HS-5 (cell line): ENCODE data around the gene UVSSA.
"Not testable (repeated sequence)": the region's sequence is repeated elsewhere in the genome, so short reads cannot be mapped to it uniquely, and the experiment has no call there.

ENCODE experiments used
- DNase-seq: peaks from one replicate; pipeline ENCODE4 v3.0.0-alpha.2; 2012; ENCODE audit warnings: low read depth

The UVSSA gene

GRCh38 chr4:1364217-1364616, 17.2 kb downstream of the UVSSA start:
- DNase-seq, result no peak

GRCh38 chr4:1364748-1365147, 17.7 kb downstream of the UVSSA start:
- no peak for DNase-seq

- no peak for DNase-seq
Measured at GRCh38 chr4:1365271-1366178, 18.5 kb downstream of the UVSSA start.

- no peak for DNase-seq
Measured at GRCh38 chr4:1366371-1367229, 19.6 kb downstream of the UVSSA start.

- DNase-seq, result no peak
Measured at GRCh38 chr4:1367230-1367935, 20.4 kb downstream of the UVSSA start.

- DNase-seq, result no peak
Measured at GRCh38 chr4:1367936-1368289, 20.9 kb downstream of the UVSSA start.

- no peak for DNase-seq
Measured at GRCh38 chr4:1368421-1369090, 21.5 kb downstream of the UVSSA start.

GRCh38 chr4:1369091-1369450, 22.1 kb downstream of the UVSSA start:
- DNase-seq, result no peak

GRCh38 chr4:1369479-1370079, 22.6 kb downstream of the UVSSA start:
- no peak for DNase-seq

GRCh38 chr4:1370321-1371124, 23.5 kb downstream of the UVSSA start:
- no peak for DNase-seq

- DNase-seq, result no peak
Measured at GRCh38 chr4:1371176-1372165, 24.5 kb downstream of the UVSSA start.

GRCh38 chr4:1372576-1372975, 25.6 kb downstream of the UVSSA start:
- not testable (repeated sequence) for DNase-seq

- no peak for DNase-seq
Measured at GRCh38 chr4:1373892-1374705, 27.1 kb downstream of the UVSSA start.

GRCh38 chr4:1374706-1375045, 27.7 kb downstream of the UVSSA start:
- no peak for DNase-seq

- no peak for DNase-seq
Measured at GRCh38 chr4:1375051-1375721, 28.2 kb downstream of the UVSSA start.

- DNase-seq, result no peak
Measured at GRCh38 chr4:1375761-1376322, 28.8 kb downstream of the UVSSA start.

GRCh38 chr4:1376391-1376840, 29.4 kb downstream of the UVSSA start:
- DNase-seq, result no peak
